Skin of body (tissue), 2 donors: ENCODE measurements around the gene HDGFL1. TPM values are rescaled to one million over a fixed set of nuclear protein-coding genes. Genes with fewer than 3 reads are reported as not detected.

ENCODE experiments used
- DNase-seq: peaks from one replicate; lab custom pipeline; 2025; lab: John Stamatoyannopoulos, UW
- total RNA-seq: library from RNA; depleted of rRNA; stranded (reverse); fragments of >200 nt; gene quantifications from one replicate; pipeline ENCODE4 v1.2.3, GENCODE V29; 2014

HDGFL1 gene
- total RNA-seq, 1 donor from 2014 or later = not detected

- DNase-seq = no peak
Measured at GRCh38 chr6:22590423-22590822, 21.1 kb downstream of the HDGFL1 start.

GRCh38 chr6:22593895-22594294 is 24.5 kb downstream of the HDGFL1 start:
- no peak for DNase-seq

- DNase-seq = no peak
Measured at GRCh38 chr6:22596011-22596410, 26.6 kb downstream of the HDGFL1 start.

GRCh38 chr6:22598339-22598738 is 29.0 kb downstream of the HDGFL1 start:
- DNase-seq = no peak

GRCh38 chr6:22600059-22600458 is 30.7 kb downstream of the HDGFL1 start:
- no peak for DNase-seq

- no peak for DNase-seq
Measured at GRCh38 chr6:22601984-22602383, 32.6 kb downstream of the HDGFL1 start.

- no peak for DNase-seq
Measured at GRCh38 chr6:22605736-22606135, 36.4 kb downstream of the HDGFL1 start.

GRCh38 chr6:22610127-22610526 is 40.8 kb downstream of the HDGFL1 start:
- no peak for DNase-seq

GRCh38 chr6:22612236-22612635 is 42.9 kb downstream of the HDGFL1 start:
- peak; percentile 84 for DNase-seq

- no peak for DNase-seq
Measured at GRCh38 chr6:22613051-22613450, 43.7 kb downstream of the HDGFL1 start.

GRCh38 chr6:22613695-22614094 is 44.3 kb downstream of the HDGFL1 start:
- DNase-seq = peak; percentile 78

- DNase-seq = no peak
Measured at GRCh38 chr6:22614547-22614946, 45.2 kb downstream of the HDGFL1 start.

GRCh38 chr6:22621028-22621427 is 51.7 kb downstream of the HDGFL1 start:
- no peak for DNase-seq
